Suprapubic skin (tissue), 3 donors: Measurements from ENCODE around the gene SASH1.

Experiments used
- POLR2AphosphoS5 ChIP-seq, 3 donors: sonication (generic); formaldehyde crosslinking; IDR thresholded peaks; one replicate each; pipeline ENCODE4 v1.6.1; 2017; ENCODE audit warnings: antibody characterized with exemption in 3 of 3
- TF ChIP-seq, protein P1 (sequence below), 2 donors: fragments of 200-600 bp in 1 of 2; fragments of 450-650 bp in 1 of 2; sonication (generic) in 1 of 2; IDR thresholded peaks; one replicate each; pipeline ENCODE4 v1.5.1; 2016 to 2019; ENCODE audit warnings: antibody characterized with exemption in 2 of 2, mild to moderate bottlenecking in 1 of 2, moderate library complexity in 1 of 2

DNA sequence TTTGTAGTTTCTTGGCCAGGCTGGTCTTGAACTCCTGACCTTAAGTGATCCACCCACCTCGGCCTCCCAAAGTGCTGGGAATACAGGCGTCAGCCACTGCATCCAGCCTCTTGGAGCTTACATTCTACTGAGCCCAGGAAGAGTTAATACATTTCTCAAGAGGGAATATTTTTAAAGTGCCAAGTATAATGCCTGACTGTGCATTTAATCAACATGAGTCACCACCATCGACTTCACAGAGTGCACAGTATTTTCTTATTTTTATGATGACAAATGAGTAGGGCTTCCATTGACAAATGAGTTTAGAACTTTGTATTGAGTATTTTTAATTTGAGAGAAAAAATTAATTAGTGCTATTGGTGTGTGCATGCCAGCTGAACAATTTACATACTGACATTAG lies 72.2 kb downstream of the SASH1 start:
- TF ChIP-seq, protein P1, sequence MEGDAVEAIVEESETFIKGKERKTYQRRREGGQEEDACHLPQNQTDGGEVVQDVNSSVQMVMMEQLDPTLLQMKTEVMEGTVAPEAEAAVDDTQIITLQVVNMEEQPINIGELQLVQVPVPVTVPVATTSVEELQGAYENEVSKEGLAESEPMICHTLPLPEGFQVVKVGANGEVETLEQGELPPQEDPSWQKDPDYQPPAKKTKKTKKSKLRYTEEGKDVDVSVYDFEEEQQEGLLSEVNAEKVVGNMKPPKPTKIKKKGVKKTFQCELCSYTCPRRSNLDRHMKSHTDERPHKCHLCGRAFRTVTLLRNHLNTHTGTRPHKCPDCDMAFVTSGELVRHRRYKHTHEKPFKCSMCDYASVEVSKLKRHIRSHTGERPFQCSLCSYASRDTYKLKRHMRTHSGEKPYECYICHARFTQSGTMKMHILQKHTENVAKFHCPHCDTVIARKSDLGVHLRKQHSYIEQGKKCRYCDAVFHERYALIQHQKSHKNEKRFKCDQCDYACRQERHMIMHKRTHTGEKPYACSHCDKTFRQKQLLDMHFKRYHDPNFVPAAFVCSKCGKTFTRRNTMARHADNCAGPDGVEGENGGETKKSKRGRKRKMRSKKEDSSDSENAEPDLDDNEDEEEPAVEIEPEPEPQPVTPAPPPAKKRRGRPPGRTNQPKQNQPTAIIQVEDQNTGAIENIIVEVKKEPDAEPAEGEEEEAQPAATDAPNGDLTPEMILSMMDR (IDR thresholded peaks at IDR 0.05) = no peak
- no peak for TF ChIP-seq POLR2AphosphoS5 (IDR thresholded peaks at IDR 0.05)
